ENCODE results near the gene KIF18A.

GRCh38 chr11:28110108-28110820 is 2.3 kb upstream of the KIF18A start:
- TF ChIP-seq CTCF (conservative IDR thresholded peaks at IDR 0.05; ENCODE audit: low read depth, low read length) (no peak), EZH2 (IDR thresholded peaks at IDR 0.05; ENCODE audit: borderline replicate concordance, low read depth, low read length, poor library complexity, severe bottlenecking) (no peak)

Measured in A673 (cell line).